Keratinocyte (primary cell): ENCODE results near the gene ALX4.

Experiments
- CTCF ChIP-seq, 3 experiments: IDR thresholded peaks in 1 of 3; conservative IDR thresholded peaks in 1 of 3; optimal IDR thresholded peaks in 1 of 3; 2 replicates in 2 of 3; 3 replicates in 1 of 3; pipeline versions ENCODE3 to v1.5.1; 2011; ENCODE audit warnings: low read length in 3 of 3, mild to moderate bottlenecking in 3 of 3, moderate library complexity in 2 of 3, control low read depth in 1 of 3, inconsistent platforms in 1 of 3; ENCODE audit not compliant: insufficient read depth in 2 of 3; ENCODE audit errors: extremely low read depth in 1 of 3
- EZH2 ChIP-seq: IDR thresholded peaks from one replicate; pipeline ENCODE4 v1.6.1; 2012; ENCODE audit warnings: inconsistent platforms, mild to moderate bottlenecking, low read length, moderate library complexity

- TF ChIP-seq CTCF (optimal IDR thresholded peaks at IDR 0.05 in 1 of 3, IDR thresholded peaks at IDR 0.05 in 1 of 3, conservative IDR thresholded peaks at IDR 0.05 in 1 of 3; ENCODE audit: extremely low read depth in 1 of 3, insufficient read depth in 2 of 3, low read length in 3 of 3): no peak
- TF ChIP-seq EZH2: no peak
These were observed 37.6 kb upstream of the ALX4 start for GRCh38 chr11:44347538-44347937.
